H9 (cell line): ENCODE data around the gene CHID1. TPM values are rescaled to one million over a fixed set of nuclear protein-coding genes. Genes with fewer than 3 reads are reported as not detected.

Experiments
- DNase-seq: peaks from one replicate; pipeline ENCODE4 v3.0.0-alpha.2; 2017
- H2AFZ ChIP-seq: one replicate; pipeline ENCODE4 v1.6.1; 2013; ENCODE audit warnings: mild to moderate bottlenecking, low read length, control low read depth, moderate library complexity
- H2AK5ac ChIP-seq: 2 replicates; pipeline ENCODE4 v1.6.1; 2013; ENCODE audit warnings: low read length, control low read depth, mixed read lengths; ENCODE audit not compliant: insufficient read length
- H2BK120ac ChIP-seq: one replicate; pipeline ENCODE4 v1.6.1; 2013; ENCODE audit warnings: low read depth, mild to moderate bottlenecking, low read length, control low read depth, inconsistent platforms; ENCODE audit not compliant: poor library complexity, severe bottlenecking
- H2BK12ac ChIP-seq: 2 replicates; pipeline ENCODE4 v1.6.1; 2013; ENCODE audit warnings: low read length, control low read depth, mixed read lengths, low read depth; ENCODE audit not compliant: insufficient read length
- H2BK15ac ChIP-seq: 2 replicates; pipeline ENCODE4 v1.6.1; 2013; ENCODE audit warnings: low read depth, low read length, control low read depth
- H2BK20ac ChIP-seq: one replicate; pipeline ENCODE4 v1.6.1; 2013; ENCODE audit warnings: low read depth, mild to moderate bottlenecking, low read length, control low read depth, inconsistent platforms; ENCODE audit not compliant: poor library complexity, severe bottlenecking
- H2BK5ac ChIP-seq: 2 replicates; pipeline ENCODE4 v1.6.1; 2013; ENCODE audit warnings: low read length, control low read depth, mixed read lengths; ENCODE audit not compliant: insufficient read length
- H3K14ac ChIP-seq: 2 replicates; pipeline ENCODE4 v1.6.1; 2013; ENCODE audit warnings: low read length, control low read depth; ENCODE audit not compliant: insufficient read depth
- H3K18ac ChIP-seq: 2 replicates; pipeline ENCODE4 v1.6.1; 2013; ENCODE audit warnings: low read depth, mild to moderate bottlenecking, mixed read lengths, low read length, control low read depth; ENCODE audit not compliant: insufficient read length
- H3K23ac ChIP-seq: 2 replicates; pipeline ENCODE4 v1.6.1; 2013; ENCODE audit warnings: low read length, control low read depth, mixed read lengths, low read depth; ENCODE audit not compliant: insufficient read length
- H3K23me2 ChIP-seq: 2 replicates; pipeline ENCODE4 v1.6.1; 2013; ENCODE audit warnings: low read depth, mild to moderate bottlenecking, mixed read lengths, low read length, control low read depth; ENCODE audit not compliant: insufficient read length, poor library complexity, severe bottlenecking
- H3K27ac ChIP-seq: 2 replicates; pipeline ENCODE4 v1.5.1; 2013; ENCODE audit warnings: low read length, control low read depth, mixed read lengths, low read depth; ENCODE audit not compliant: insufficient read length
- H3K27me3 ChIP-seq: 2 replicates; pipeline ENCODE4 v1.6.1; 2013; ENCODE audit warnings: low read length, control low read depth, inconsistent platforms; ENCODE audit not compliant: insufficient read depth
- H3K4ac ChIP-seq: 2 replicates; pipeline ENCODE4 v1.6.1; 2013; ENCODE audit warnings: low read depth, mild to moderate bottlenecking, control low read depth, inconsistent platforms, low read length, moderate library complexity
- H3K4me1 ChIP-seq: 2 replicates; pipeline ENCODE4 v1.6.1; 2013; ENCODE audit warnings: low read length, control low read depth, inconsistent platforms; ENCODE audit not compliant: insufficient read depth
- H3K4me2 ChIP-seq: 2 replicates; pipeline ENCODE4 v1.6.1; 2013; ENCODE audit warnings: low read length, control low read depth, mixed read lengths; ENCODE audit not compliant: insufficient read length, insufficient read depth
- H3K56ac ChIP-seq: 2 replicates; pipeline ENCODE4 v1.6.1; 2013; ENCODE audit warnings: low read depth, mild to moderate bottlenecking, mixed read lengths, low read length, control low read depth; ENCODE audit not compliant: insufficient read length
- H3K79me1 ChIP-seq: 2 replicates; pipeline ENCODE4 v1.6.1; 2013; ENCODE audit warnings: low read depth, mild to moderate bottlenecking, moderate library complexity, low read length, control low read depth, inconsistent platforms; ENCODE audit not compliant: insufficient read depth, poor library complexity, severe bottlenecking
- H3K79me2 ChIP-seq: 2 replicates; pipeline ENCODE4 v1.6.1; 2013; ENCODE audit warnings: low read length, control low read depth, inconsistent platforms; ENCODE audit not compliant: insufficient read depth
- H3K9ac ChIP-seq: 2 replicates; pipeline ENCODE4 v1.6.1; 2013; ENCODE audit warnings: low read length, control low read depth, mixed read lengths; ENCODE audit not compliant: insufficient read length; ENCODE audit errors: extremely low read depth
- H3K9me3 ChIP-seq: one replicate; pipeline ENCODE4 v1.6.1; 2013; ENCODE audit warnings: low read depth, low read length, inconsistent platforms; ENCODE audit not compliant: control insufficient read depth
- H3T11ph ChIP-seq: one replicate; pipeline ENCODE4 v1.6.1; 2013; ENCODE audit warnings: mild to moderate bottlenecking, low read length, control low read depth, inconsistent platforms
- H4K20me1 ChIP-seq: one replicate; pipeline ENCODE4 v1.6.1; 2013; ENCODE audit not compliant: control insufficient read depth, insufficient read length, insufficient read depth
- H4K5ac ChIP-seq: 2 replicates; pipeline ENCODE4 v1.6.1; 2013; ENCODE audit warnings: low read depth, mild to moderate bottlenecking, mixed read lengths, low read length, control low read depth; ENCODE audit not compliant: insufficient read length
- H4K8ac ChIP-seq: replicated peaks from 2 replicates; pipeline ENCODE4 v1.6.1; 2013; ENCODE audit warnings: low read length, control low read depth, mixed read lengths, low read depth; ENCODE audit not compliant: insufficient read length
- H4K91ac ChIP-seq: 2 replicates; pipeline ENCODE4 v1.6.1; 2013; ENCODE audit warnings: low read depth, mild to moderate bottlenecking, moderate library complexity, mixed read lengths, low read length, control low read depth; ENCODE audit not compliant: insufficient read length
- H3K27ac Mint-ChIP-seq, 3 experiments: 2 replicates in 2 of 3; 3 replicates in 1 of 3; pipeline ENCODE4 v1.8.0; 2020 to 2021; ENCODE audit warnings: mixed read lengths in 3 of 3, mild to moderate bottlenecking in 1 of 3, moderate library complexity in 1 of 3
- H3K27me3 Mint-ChIP-seq: 2 replicates; pipeline ENCODE4 v1.8.0; 2021; ENCODE audit warnings: low read depth, mild to moderate bottlenecking, moderate library complexity, mixed read lengths
- H3K36me3 Mint-ChIP-seq, 3 experiments: 2 replicates in 2 of 3; 3 replicates in 1 of 3; pipeline ENCODE4 v1.8.0; 2020 to 2021; ENCODE audit warnings: low read depth in 3 of 3, mixed read lengths in 3 of 3; ENCODE audit not compliant: insufficient read depth in 1 of 3
- H3K4me1 Mint-ChIP-seq, 2 experiments: 2 replicates each; pipeline ENCODE4 v1.8.0; 2020; ENCODE audit warnings: mixed read lengths in 2 of 2
- H3K4me3 Mint-ChIP-seq, 2 experiments: 2 replicates in 1 of 2; 3 replicates in 1 of 2; pipeline ENCODE4 v1.8.0; 2020 to 2021; ENCODE audit warnings: mild to moderate bottlenecking in 2 of 2, mixed read lengths in 2 of 2, moderate library complexity in 1 of 2
- H3K9me3 Mint-ChIP-seq, 2 experiments: 2 replicates in 1 of 2; 3 replicates in 1 of 2; pipeline ENCODE4 v1.8.0; 2020; ENCODE audit warnings: mild to moderate bottlenecking in 2 of 2, mixed read lengths in 2 of 2, moderate library complexity in 1 of 2
- CTCF ChIP-seq: fragments of 200-600 bp; sonication (generic); conservative IDR thresholded peaks from 3 replicates; pipeline ENCODE4 v1.8.0; 2021; ENCODE audit warnings: antibody characterized with exemption, mild to moderate bottlenecking
- WGBS: extraction: QIAGEN DNeasy Blood & Tissue Kit; methylation state at CpG from one replicate; pipeline ENCODE4 v1.1.7; 2013; ENCODE audit warnings: missing lambda C conversion rate, low lambda C conversion rate, mixed read lengths; ENCODE audit not compliant: insufficient read length; ENCODE audit errors: extremely low coverage; 5-methylcytosine and 5-hydroxymethylcytosine counted together
- total RNA-seq: library from RNA; stranded (reverse); gene quantifications from 2 replicates; pipeline ENCODE4 v1.2.1, GENCODE V29; 2021

CHID1 gene
- total RNA-seq, 1 experiment from 2014 or later: 89.4 TPM

GRCh38 chr11:821512-822371 lies 88.9 kb downstream of the CHID1 start:
- no peak overlapping the region for H4K8ac ChIP-seq
- H3K18ac ChIP-seq: no peak overlapping the region
- H3K9ac ChIP-seq: no peak overlapping the region
- Mint-ChIP-seq H3K9me3 (no peaks in the 10 kb centered on the region; a peak in 1 of 5 replicates), H3K27me3 (peaks cover 4% of the 10 kb centered on the region), H3K27ac (no peak overlapping the region), H3K4me1 (peaks cover 8 to 25% of the 10 kb centered on the region in 2 experiments), H3K4me3 (no peak overlapping the region), H3K36me3 (peaks cover 0 to 26% (median 13%) of the 10 kb centered on the region in 3 experiments; a peak in 6 of 7 replicates)
- H2BK5ac ChIP-seq: no peak overlapping the region
- H3K4me1 ChIP-seq: no peaks in the 10 kb centered on the region
- no peak overlapping the region for H3K27ac ChIP-seq
- peaks cover 5% of the 10 kb centered on the region for H3K23me2 ChIP-seq
- no peak overlapping the region for H3K14ac ChIP-seq
- no CpG with 5 or more reads among the region's 22 CpGs for WGBS
- no peak overlapping the region for H3K56ac ChIP-seq
- no peak overlapping the region for H2AK5ac ChIP-seq
- H4K91ac ChIP-seq: no peak overlapping the region
- TF ChIP-seq CTCF: no peak
- no peak overlapping the region for H4K5ac ChIP-seq
- no peaks in the 10 kb centered on the region for H3K9me3 ChIP-seq
- H4K20me1 ChIP-seq: no peaks in the 10 kb centered on the region
- DNase-seq: no peak
- H3T11ph ChIP-seq: no peak overlapping the region
- no peak overlapping the region for H2AFZ ChIP-seq
- no peak overlapping the region for H2BK12ac ChIP-seq
- no peak overlapping the region for H3K23ac ChIP-seq
- H3K79me2 ChIP-seq: no peaks in the 10 kb centered on the region
- no peak overlapping the region for H3K4me2 ChIP-seq
- no peak overlapping the region for H2BK15ac ChIP-seq
- H3K79me1 ChIP-seq: no peaks in the 10 kb centered on the region
- H3K27me3 ChIP-seq: no peaks in the 10 kb centered on the region
- no peak overlapping the region for H2BK120ac ChIP-seq
- no peak overlapping the region for H2BK20ac ChIP-seq
- H3K4ac ChIP-seq: no peak overlapping the region
